ENCODE results near the gene RCHY1. TPM values are rescaled to one million over a fixed set of nuclear protein-coding genes. Genes with fewer than 3 reads are reported as not detected.

The RCHY1 gene
- total and polyA plus RNA-seq, 2 donors (not counting 1 experiment from before 2014, with no cell fraction given) = 34.5 to 49.3 TPM

DNA sequence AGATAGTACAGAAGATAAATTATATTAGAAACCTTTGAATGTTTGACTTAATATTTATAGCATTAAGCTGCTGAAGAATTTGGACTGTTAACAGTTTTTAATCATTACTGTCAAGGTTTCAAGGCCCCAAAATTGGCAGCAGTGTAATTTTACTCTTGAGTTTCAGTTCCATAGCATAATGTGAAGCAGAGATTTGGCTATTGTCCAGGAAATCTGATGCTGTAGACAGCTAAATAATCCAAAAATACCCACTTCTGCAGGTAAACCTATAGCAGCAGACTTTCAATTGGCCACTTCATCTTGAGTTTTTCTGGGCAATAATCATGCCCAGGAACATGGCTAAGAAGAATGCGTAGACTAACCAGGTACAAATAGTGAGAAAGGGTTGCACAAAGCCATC is 85.0 kb downstream of the RCHY1 start:
- Histone ChIP-seq H3K79me2 (ENCODE audit: control insufficient read depth, insufficient read depth, low read length) (no peaks in the 10 kb centered on the region), H3K4me3 (replicated peaks in 1 of 4; ENCODE audit: control extremely low read depth in 1 of 4, insufficient read depth in 1 of 4, low read depth in 3 of 4, low read length in 4 of 4) (no peak overlapping the region), H2AFZ (ENCODE audit: low read length) (no peak overlapping the region), H3K27ac (ENCODE audit: insufficient read depth, low read length) (no peak overlapping the region), H3K27me3 (ENCODE audit: control insufficient read depth, insufficient read depth, low read length) (no peaks in the 10 kb centered on the region), H3K4me2 (ENCODE audit: extremely low read depth, insufficient read depth, low read length) (no peak overlapping the region), H3K36me3 (ENCODE audit: control insufficient read depth, insufficient read depth, low read length) (no peaks in the 10 kb centered on the region), H4K20me1 (ENCODE audit: control insufficient read depth, extremely low read depth, insufficient read depth, low read length) (no peaks in the 10 kb centered on the region), H3K9ac (ENCODE audit: insufficient read depth, low read length) (no peak overlapping the region), H3K9me3 (ENCODE audit: control insufficient read depth, insufficient read depth, low read depth, low read length) (no peaks in the 10 kb centered on the region), H3K4me1 (ENCODE audit: control insufficient read depth, extremely low read depth, insufficient read depth, low read length) (no peaks in the 10 kb centered on the region)
- TF ChIP-seq, protein P1, sequence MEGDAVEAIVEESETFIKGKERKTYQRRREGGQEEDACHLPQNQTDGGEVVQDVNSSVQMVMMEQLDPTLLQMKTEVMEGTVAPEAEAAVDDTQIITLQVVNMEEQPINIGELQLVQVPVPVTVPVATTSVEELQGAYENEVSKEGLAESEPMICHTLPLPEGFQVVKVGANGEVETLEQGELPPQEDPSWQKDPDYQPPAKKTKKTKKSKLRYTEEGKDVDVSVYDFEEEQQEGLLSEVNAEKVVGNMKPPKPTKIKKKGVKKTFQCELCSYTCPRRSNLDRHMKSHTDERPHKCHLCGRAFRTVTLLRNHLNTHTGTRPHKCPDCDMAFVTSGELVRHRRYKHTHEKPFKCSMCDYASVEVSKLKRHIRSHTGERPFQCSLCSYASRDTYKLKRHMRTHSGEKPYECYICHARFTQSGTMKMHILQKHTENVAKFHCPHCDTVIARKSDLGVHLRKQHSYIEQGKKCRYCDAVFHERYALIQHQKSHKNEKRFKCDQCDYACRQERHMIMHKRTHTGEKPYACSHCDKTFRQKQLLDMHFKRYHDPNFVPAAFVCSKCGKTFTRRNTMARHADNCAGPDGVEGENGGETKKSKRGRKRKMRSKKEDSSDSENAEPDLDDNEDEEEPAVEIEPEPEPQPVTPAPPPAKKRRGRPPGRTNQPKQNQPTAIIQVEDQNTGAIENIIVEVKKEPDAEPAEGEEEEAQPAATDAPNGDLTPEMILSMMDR (conservative IDR thresholded peaks at IDR 0.05 in 1 of 2, IDR thresholded peaks at IDR 0.05 in 1 of 2; ENCODE audit: low read depth in 1 of 2, low read length in 2 of 2) = no peak
- no peak for TF ChIP-seq EZH2 (IDR thresholded peaks at IDR 0.05; ENCODE audit: low read length, missing control alignments)
- DNase-seq (ENCODE audit: low read depth in 2 of 2) = no peak

Other genes starting within 250 kb of the RCHY1 start
- 14.1 and 18.8 TPM in 2 replicates for gene THAP6, start 70 bp upstream of the RCHY1 start, total RNA-seq
- gene THAP6, start 70 bp upstream of the RCHY1 start, polyA plus RNA-seq = 9.7 and 11.7 TPM in 2 replicates
- gene ODAPH, start 41.7 kb upstream of the RCHY1 start, total RNA-seq = not detected in 2 replicates
- not detected in 2 replicates for gene ODAPH, start 41.7 kb upstream of the RCHY1 start, polyA plus RNA-seq
- 1.8 and 2.3 TPM in 2 replicates for gene CDKL2, start 116.1 kb upstream of the RCHY1 start, total RNA-seq
- 0.40 and 0.44 TPM in 2 replicates for gene CDKL2, start 116.1 kb upstream of the RCHY1 start, polyA plus RNA-seq
- 140 and 143 TPM in 2 replicates for gene G3BP2, start 159.0 kb upstream of the RCHY1 start, total RNA-seq
- 124 and 143 TPM in 2 replicates for gene G3BP2, start 159.0 kb upstream of the RCHY1 start, polyA plus RNA-seq
- gene USO1, start 210.2 kb upstream of the RCHY1 start, total RNA-seq = 101 and 123 TPM in 2 replicates
- 83.5 and 130 TPM in 2 replicates for gene USO1, start 210.2 kb upstream of the RCHY1 start, polyA plus RNA-seq